GM23338 (cell line): ENCODE measurements around the gene GATAD2B. TPM values are rescaled to one million over a fixed set of nuclear protein-coding genes. Genes with fewer than 3 reads are reported as not detected.

Source experiments
- ATAC-seq: fragments of 200-7000 bp; cut with Tn5 transposase; 3 replicates; pipeline ENCODE4 v1.9.1; 2020
- DNase-seq: peaks from one replicate; pipeline ENCODE4 v3.0.0-alpha.2; 2015; ENCODE audit warnings: low spot score
- H2AFZ ChIP-seq: fragments of 200-600 bp; sonication (generic); 2 replicates; pipeline ENCODE4 v1.8.0; 2016; ENCODE audit warnings: antibody characterized with exemption, mild to moderate bottlenecking, moderate library complexity
- H3F3A ChIP-seq: fragments of 200-600 bp; sonication (generic); replicated peaks from 2 replicates; pipeline ENCODE4 v1.8.0; 2017; ENCODE audit warnings: antibody characterized with exemption, mixed run types, low read depth
- H3K27ac ChIP-seq: fragments of 200-600 bp; sonication (generic); 2 replicates; pipeline ENCODE4 v1.6.1; 2016; ENCODE audit warnings: low read depth
- H3K27me3 ChIP-seq: fragments of 200-600 bp; sonication (generic); 2 replicates; pipeline ENCODE4 v1.8.0; 2016; ENCODE audit warnings: mild to moderate bottlenecking, mixed run types, moderate library complexity; ENCODE audit not compliant: insufficient read depth
- H3K36me3 ChIP-seq: fragments of 200-600 bp; sonication (generic); 2 replicates; pipeline ENCODE4 v1.8.0; 2016; ENCODE audit warnings: mild to moderate bottlenecking; ENCODE audit not compliant: insufficient read depth
- H3K4me1 ChIP-seq: fragments of 200-600 bp; sonication (generic); 2 replicates; pipeline ENCODE4 v1.8.0; 2016; ENCODE audit warnings: mild to moderate bottlenecking, moderate library complexity; ENCODE audit not compliant: insufficient read depth
- H3K4me2 ChIP-seq: fragments of 200-600 bp; sonication (generic); 2 replicates; pipeline ENCODE4 v1.7.1; 2017; ENCODE audit warnings: mixed run types
- H3K4me3 ChIP-seq: fragments of 200-600 bp; sonication (generic); 2 replicates; pipeline ENCODE4 v1.6.1; 2016; ENCODE audit warnings: mixed run types
- H3K79me2 ChIP-seq: fragments of 200-600 bp; sonication (generic); replicated peaks from 2 replicates; pipeline ENCODE4 v1.8.0; 2017; ENCODE audit warnings: mild to moderate bottlenecking; ENCODE audit not compliant: insufficient read depth
- H3K9me2 ChIP-seq: fragments of 200-600 bp; sonication (generic); 2 replicates; pipeline ENCODE4 v1.8.0; 2017; ENCODE audit not compliant: insufficient read depth
- H4K20me1 ChIP-seq: fragments of 200-600 bp; sonication (generic); replicated peaks from 2 replicates; pipeline ENCODE4 v1.8.0; 2017; ENCODE audit warnings: mild to moderate bottlenecking; ENCODE audit not compliant: insufficient read depth
- H3K27ac Mint-ChIP-seq: 2 replicates; pipeline ENCODE4 v1.8.0; 2020; ENCODE audit warnings: inconsistent platforms, mild to moderate bottlenecking, moderate library complexity, mixed read lengths
- H3K27me3 Mint-ChIP-seq: 3 replicates; pipeline ENCODE4 v1.8.0; 2022; ENCODE audit warnings: low read depth, mild to moderate bottlenecking, moderate library complexity, mixed read lengths, inconsistent platforms; ENCODE audit not compliant: insufficient read depth, poor library complexity
- H3K36me3 Mint-ChIP-seq: 3 replicates; pipeline ENCODE4 v1.8.0; 2021; ENCODE audit warnings: low read depth, mild to moderate bottlenecking, inconsistent platforms, moderate library complexity, mixed read lengths
- H3K4me1 Mint-ChIP-seq: 3 replicates; pipeline ENCODE4 v1.8.0; 2020; ENCODE audit warnings: mild to moderate bottlenecking, inconsistent platforms, mixed read lengths
- H3K4me3 Mint-ChIP-seq: 3 replicates; pipeline ENCODE4 v1.8.0; 2021; ENCODE audit warnings: moderate library complexity, mild to moderate bottlenecking, inconsistent platforms, mixed read lengths
- H3K9me3 Mint-ChIP-seq: 3 replicates; pipeline ENCODE4 v1.8.0; 2020; ENCODE audit warnings: moderate library complexity, mild to moderate bottlenecking, inconsistent platforms, mixed read lengths
- CREB1 ChIP-seq: fragments of 250-450 bp; sonication (Bioruptor Pico); IDR thresholded peaks from 2 replicates; pipeline ENCODE4 v1.5.0; 2020; ENCODE audit warnings: low read depth, mild to moderate bottlenecking, moderate library complexity
- EZH2 ChIP-seq: fragments of 200-600 bp; sonication (generic); IDR thresholded peaks from one replicate; pipeline ENCODE4 v1.8.0; 2017; ENCODE audit warnings: antibody characterized with exemption, mild to moderate bottlenecking, low read depth; ENCODE audit not compliant: unreplicated experiment
- EZH2phosphoT487 ChIP-seq: fragments of 200-600 bp; sonication (generic); IDR thresholded peaks from one replicate; pipeline ENCODE4 v1.8.1; 2018; ENCODE audit warnings: antibody characterized with exemption; ENCODE audit not compliant: unreplicated experiment
- JUNB ChIP-seq: IDR thresholded peaks from one replicate; pipeline ENCODE4 v1.6.1; 2016; ENCODE audit warnings: antibody characterized with exemption; ENCODE audit not compliant: unreplicated experiment
- POLR2AphosphoS5 ChIP-seq: IDR thresholded peaks from 2 replicates; pipeline ENCODE4 v1.6.1; 2016; ENCODE audit warnings: antibody characterized with exemption, low read depth
- REST ChIP-seq: IDR thresholded peaks from one replicate; pipeline ENCODE4 v1.6.1; 2018; ENCODE audit warnings: antibody characterized with exemption; ENCODE audit not compliant: unreplicated experiment
- STAT1 ChIP-seq: IDR thresholded peaks from one replicate; pipeline ENCODE4 v1.6.1; 2016; ENCODE audit warnings: antibody characterized with exemption; ENCODE audit not compliant: unreplicated experiment
- ZNF114 ChIP-seq: fragments of 250-450 bp; sonication (Bioruptor Pico); IDR thresholded peaks from 2 replicates; pipeline ENCODE4 v1.5.0; 2020; ENCODE audit warnings: mild to moderate bottlenecking, moderate library complexity
- polyA plus RNA-seq: library from polyadenylated mRNA; unstranded; fragments of >200 nt; fragmentation: Nextera tagmentation; extraction: Ambion mirVana; gene quantifications from 2 replicates; pipeline ENCODE4 v1.2.1, GENCODE V29; 2016
- total RNA-seq: library from RNA; depleted of rRNA; stranded (reverse); fragments of >200 nt; shearing (Covaris generic); gene quantifications from 2 replicates; pipeline ENCODE4 v1.2.3, GENCODE V29; 2014
- TF ChIP-seq, protein P1 (sequence below), 2 experiments: fragments of 200-600 bp in 1 of 2; sonication (generic) in 1 of 2; conservative IDR thresholded peaks; 2 replicates each; pipeline versions ENCODE4 v1.5.1 to v1.6.1; 2016 to 2017; ENCODE audit warnings: antibody characterized with exemption in 2 of 2, low read depth in 2 of 2, mild to moderate bottlenecking in 2 of 2, moderate library complexity in 1 of 2

GATAD2B gene
- total and polyA plus RNA-seq, 2 experiments from 2014 or later, result 5.2 to 17.8 TPM

GRCh38 chr1:153939476-153939875, 16.7 kb upstream of the GATAD2B start:
- Mint-ChIP-seq H3K4me3 (no peak overlapping the region), H3K36me3 (peaks cover 73% of the 10 kb centered on the region), H3K4me1 (peaks cover 1% of the 10 kb centered on the region; the same call in 1 of the 3 replicates), H3K27ac (no peak overlapping the region), H3K27me3 (peaks cover 15% of the 10 kb centered on the region), H3K9me3 (no peaks in the 10 kb centered on the region)
- Histone ChIP-seq H3F3A (no peaks in the 10 kb centered on the region), H3K9me2 (no peaks in the 10 kb centered on the region), H3K79me2 (peaks cover 2% of the 10 kb centered on the region), H3K4me3 (no peak overlapping the region), H3K36me3 (peaks cover 20% of the 10 kb centered on the region), H2AFZ (no peak overlapping the region), H3K27ac (no peak overlapping the region), H3K27me3 (no peaks in the 10 kb centered on the region), H3K4me1 (no peaks in the 10 kb centered on the region), H4K20me1 (no peaks in the 10 kb centered on the region), H3K4me2 (no peak overlapping the region)
- ATAC-seq, result no peak
- no peak for DNase-seq
- no peak for TF ChIP-seq EZH2
- TF ChIP-seq, protein P1, sequence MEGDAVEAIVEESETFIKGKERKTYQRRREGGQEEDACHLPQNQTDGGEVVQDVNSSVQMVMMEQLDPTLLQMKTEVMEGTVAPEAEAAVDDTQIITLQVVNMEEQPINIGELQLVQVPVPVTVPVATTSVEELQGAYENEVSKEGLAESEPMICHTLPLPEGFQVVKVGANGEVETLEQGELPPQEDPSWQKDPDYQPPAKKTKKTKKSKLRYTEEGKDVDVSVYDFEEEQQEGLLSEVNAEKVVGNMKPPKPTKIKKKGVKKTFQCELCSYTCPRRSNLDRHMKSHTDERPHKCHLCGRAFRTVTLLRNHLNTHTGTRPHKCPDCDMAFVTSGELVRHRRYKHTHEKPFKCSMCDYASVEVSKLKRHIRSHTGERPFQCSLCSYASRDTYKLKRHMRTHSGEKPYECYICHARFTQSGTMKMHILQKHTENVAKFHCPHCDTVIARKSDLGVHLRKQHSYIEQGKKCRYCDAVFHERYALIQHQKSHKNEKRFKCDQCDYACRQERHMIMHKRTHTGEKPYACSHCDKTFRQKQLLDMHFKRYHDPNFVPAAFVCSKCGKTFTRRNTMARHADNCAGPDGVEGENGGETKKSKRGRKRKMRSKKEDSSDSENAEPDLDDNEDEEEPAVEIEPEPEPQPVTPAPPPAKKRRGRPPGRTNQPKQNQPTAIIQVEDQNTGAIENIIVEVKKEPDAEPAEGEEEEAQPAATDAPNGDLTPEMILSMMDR (conservative IDR thresholded peaks at IDR 0.05; ENCODE audit: low read depth in 2 of 2), result no peak
- TF ChIP-seq REST, result no peak
- no peak for TF ChIP-seq ZNF114 (CRISPR knock-in tag)
- TF ChIP-seq JUNB, result no peak
- TF ChIP-seq POLR2AphosphoS5, result no peak
- TF ChIP-seq EZH2phosphoT487, result no peak

GRCh38 chr1:153938996-153939395, 16.2 kb upstream of the GATAD2B start:
- H3K27me3 ChIP-seq, result no peaks in the 10 kb centered on the region
- no peak overlapping the region for H3K4me2 ChIP-seq
- no peaks in the 10 kb centered on the region for H3F3A ChIP-seq
- Mint-ChIP-seq H3K4me3 (no peak overlapping the region), H3K27me3 (peaks cover 15% of the 10 kb centered on the region), H3K27ac (no peak overlapping the region), H3K9me3 (no peaks in the 10 kb centered on the region), H3K36me3 (peaks cover 75% of the 10 kb centered on the region), H3K4me1 (no peaks in the 10 kb centered on the region)
- H4K20me1 ChIP-seq, result no peaks in the 10 kb centered on the region
- ATAC-seq (no peak), DNase-seq (no peak)
- peaks cover 20% of the 10 kb centered on the region for H3K36me3 ChIP-seq
- H3K79me2 ChIP-seq, result no peaks in the 10 kb centered on the region
- no peak overlapping the region for H3K4me3 ChIP-seq
- no peaks in the 10 kb centered on the region for H3K9me2 ChIP-seq
- H3K4me1 ChIP-seq, result no peaks in the 10 kb centered on the region
- H3K27ac ChIP-seq, result no peak overlapping the region
- H2AFZ ChIP-seq, result no peak overlapping the region
- TF ChIP-seq STAT1, result no peak
- TF ChIP-seq, protein P1 (conservative IDR thresholded peaks at IDR 0.05; ENCODE audit: low read depth in 2 of 2), result no peak
- no peak for TF ChIP-seq CREB1 (CRISPR knock-in tag)
- no peak for TF ChIP-seq ZNF114 (CRISPR knock-in tag)
